Neutrophil (primary cell): ENCODE measurements around the gene C17orf78.
"Not testable (repeated sequence)": the region's sequence is repeated elsewhere in the genome, so short reads cannot be mapped to it uniquely, and the experiment has no call there.

Experiments
- H3K27ac ChIP-seq: fragments of 200-600 bp; sonication (generic); 2 replicates; pipeline ENCODE4 v1.5.1; 2016; ENCODE audit warnings: mild to moderate bottlenecking, moderate library complexity
- H3K27me3 ChIP-seq: fragments of 200-600 bp; sonication (generic); 2 replicates; pipeline ENCODE4 v1.6.0; 2016; ENCODE audit warnings: mild to moderate bottlenecking
- H3K36me3 ChIP-seq: fragments of 200-600 bp; sonication (generic); 2 replicates; pipeline ENCODE4 v1.5.1; 2017
- H3K4me1 ChIP-seq, 2 experiments: fragments of 200-600 bp in 1 of 2; sonication (generic) in 1 of 2; 1 replicate in 1 of 2; 2 replicates in 1 of 2; pipeline versions ENCODE4 v1.5.1 to v1.6.1; 2013 to 2016; ENCODE audit warnings: low read depth in 1 of 2, low read length in 1 of 2, mild to moderate bottlenecking in 1 of 2, moderate library complexity in 1 of 2; ENCODE audit not compliant: control insufficient read depth in 1 of 2, insufficient read depth in 1 of 2
- H3K4me3 ChIP-seq, 2 experiments: fragments of 200-600 bp in 1 of 2; sonication (generic) in 1 of 2; 1 replicate in 1 of 2; 2 replicates in 1 of 2; pipeline ENCODE4 v1.5.1; 2013 to 2016; ENCODE audit warnings: low read depth in 1 of 2, low read length in 1 of 2, mild to moderate bottlenecking in 1 of 2, moderate library complexity in 1 of 2
- H3K9me3 ChIP-seq: fragments of 200-600 bp; sonication (generic); 2 replicates; pipeline ENCODE4 v1.5.1; 2016
- TF ChIP-seq, protein P1 (sequence below): fragments of 200-600 bp; sonication (generic); IDR thresholded peaks from 2 replicates; pipeline ENCODE4 v1.5.1; 2016; ENCODE audit warnings: antibody characterized with exemption

The C17orf78 gene

DNA sequence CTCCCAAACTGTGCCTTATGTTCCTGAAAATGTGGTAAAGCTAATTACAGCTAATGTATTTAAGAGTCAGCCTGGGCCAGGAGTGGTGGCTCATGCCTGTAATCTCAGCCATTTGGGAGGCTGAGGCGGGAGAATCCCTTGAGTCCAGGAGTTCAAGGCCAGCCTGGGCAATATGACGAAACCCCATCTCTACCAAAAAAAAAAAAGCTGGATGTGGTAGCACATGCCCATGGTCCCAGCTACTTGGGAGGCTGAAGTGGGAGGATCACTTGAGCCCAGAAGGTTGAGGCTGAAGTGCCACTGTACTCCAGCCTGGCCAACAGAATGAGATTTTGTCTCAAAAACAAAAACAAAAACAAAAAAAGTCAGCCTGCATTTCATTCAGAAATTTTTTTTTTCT lies 33.2 kb upstream of the C17orf78 start:
- Histone ChIP-seq H3K27ac (no peak overlapping the region), H3K4me3 (no peak overlapping the region), H3K9me3 (no peaks in the 10 kb centered on the region), H3K4me1 (peaks cover 5 to 7% of the 10 kb centered on the region in 2 experiments), H3K27me3 (no peaks in the 10 kb centered on the region), H3K36me3 (no peaks in the 10 kb centered on the region)
- TF ChIP-seq, protein P1, sequence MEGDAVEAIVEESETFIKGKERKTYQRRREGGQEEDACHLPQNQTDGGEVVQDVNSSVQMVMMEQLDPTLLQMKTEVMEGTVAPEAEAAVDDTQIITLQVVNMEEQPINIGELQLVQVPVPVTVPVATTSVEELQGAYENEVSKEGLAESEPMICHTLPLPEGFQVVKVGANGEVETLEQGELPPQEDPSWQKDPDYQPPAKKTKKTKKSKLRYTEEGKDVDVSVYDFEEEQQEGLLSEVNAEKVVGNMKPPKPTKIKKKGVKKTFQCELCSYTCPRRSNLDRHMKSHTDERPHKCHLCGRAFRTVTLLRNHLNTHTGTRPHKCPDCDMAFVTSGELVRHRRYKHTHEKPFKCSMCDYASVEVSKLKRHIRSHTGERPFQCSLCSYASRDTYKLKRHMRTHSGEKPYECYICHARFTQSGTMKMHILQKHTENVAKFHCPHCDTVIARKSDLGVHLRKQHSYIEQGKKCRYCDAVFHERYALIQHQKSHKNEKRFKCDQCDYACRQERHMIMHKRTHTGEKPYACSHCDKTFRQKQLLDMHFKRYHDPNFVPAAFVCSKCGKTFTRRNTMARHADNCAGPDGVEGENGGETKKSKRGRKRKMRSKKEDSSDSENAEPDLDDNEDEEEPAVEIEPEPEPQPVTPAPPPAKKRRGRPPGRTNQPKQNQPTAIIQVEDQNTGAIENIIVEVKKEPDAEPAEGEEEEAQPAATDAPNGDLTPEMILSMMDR, result no peak

DNA sequence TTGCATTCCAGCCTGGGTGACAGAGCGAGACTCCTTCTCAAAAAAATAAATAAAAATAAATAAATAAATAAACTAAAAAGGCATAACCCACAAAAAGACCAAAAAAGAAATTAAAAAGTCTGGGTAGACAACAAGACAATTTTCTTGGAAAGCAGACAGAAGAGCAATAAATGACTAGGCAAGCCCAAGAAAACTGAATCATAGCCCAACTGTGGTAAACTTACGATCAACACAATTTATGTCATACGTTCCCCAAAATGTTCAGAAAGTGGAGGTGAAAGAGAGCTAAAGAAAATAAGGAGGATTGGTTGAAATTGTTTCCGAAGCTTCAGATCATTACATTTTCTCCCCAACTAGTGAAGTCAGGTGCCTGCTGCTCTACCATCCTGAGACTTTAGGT lies 31.3 kb upstream of the C17orf78 start:
- TF ChIP-seq, protein P1, result no peak
- Histone ChIP-seq H3K36me3 (no peaks in the 10 kb centered on the region), H3K4me3 (no peak overlapping the region), H3K27ac (no peak overlapping the region), H3K4me1 (peaks cover 5 to 7% of the 10 kb centered on the region in 2 experiments), H3K9me3 (no peaks in the 10 kb centered on the region), H3K27me3 (no peaks in the 10 kb centered on the region)

DNA sequence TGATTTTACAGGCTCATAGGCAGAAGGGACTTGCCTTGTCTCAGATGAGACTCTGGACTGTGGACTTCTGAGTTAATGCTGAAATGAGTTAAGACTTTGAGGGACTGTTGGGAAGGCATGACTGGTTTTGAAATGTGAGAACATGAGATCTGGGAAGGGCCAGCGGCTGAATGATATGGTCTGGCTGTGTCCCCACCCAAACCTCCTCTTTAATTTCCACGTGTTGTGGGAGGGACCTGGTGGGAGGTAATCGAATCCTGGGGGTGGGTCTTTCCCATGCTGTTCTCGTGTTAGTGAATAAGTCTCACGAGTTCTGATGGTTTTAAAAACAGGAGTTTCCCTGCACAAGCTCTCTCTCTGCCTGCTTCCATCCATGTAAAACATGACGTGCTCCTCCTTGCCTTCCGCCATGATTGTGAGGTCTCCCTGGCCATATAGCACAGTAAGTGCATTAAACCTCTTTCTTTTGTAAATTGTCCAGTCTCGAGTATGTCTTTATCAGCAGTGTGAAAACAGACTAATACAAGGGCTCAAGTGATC lies 28.9 kb upstream of the C17orf78 start:
- not testable (repeated sequence) for H3K4me3 ChIP-seq, H3K27me3 ChIP-seq, H3K36me3 ChIP-seq, H3K9me3 ChIP-seq, H3K27ac ChIP-seq, H3K4me1 ChIP-seq

DNA sequence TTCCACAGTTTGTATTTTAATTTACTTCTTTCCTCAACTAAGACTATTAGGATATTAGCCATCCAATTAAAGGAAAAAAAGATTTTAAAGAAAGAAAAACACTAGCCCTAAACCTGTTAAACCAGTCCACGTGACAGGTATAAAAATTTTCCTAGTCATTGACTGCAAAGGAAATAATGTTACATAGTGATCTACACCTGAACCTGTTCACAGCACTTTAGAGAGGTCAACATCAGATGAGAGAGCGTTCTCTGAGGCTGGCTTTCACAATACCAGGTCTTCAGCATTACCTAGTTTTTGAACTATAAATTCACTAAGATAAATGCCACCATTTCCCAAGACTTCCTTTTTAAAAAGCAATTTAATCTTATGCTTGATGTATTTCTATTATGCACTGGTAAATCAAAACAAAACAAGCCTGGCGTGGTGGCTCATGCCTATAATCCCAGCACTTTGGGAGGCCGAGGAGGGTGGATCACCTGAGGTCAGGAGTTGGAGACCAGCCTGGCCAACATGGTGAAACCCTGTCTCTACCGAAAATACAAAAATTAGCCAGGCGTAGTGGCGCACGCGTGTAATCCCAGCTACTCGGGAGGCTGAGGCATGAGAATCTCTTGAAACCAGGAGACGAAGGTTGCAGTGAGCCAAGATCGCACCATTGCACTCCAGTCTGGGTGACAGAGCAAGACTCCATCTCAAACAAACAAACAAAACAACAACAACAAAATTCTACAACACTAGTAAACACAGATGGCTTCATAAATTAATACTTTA lies 18.8 kb upstream of the C17orf78 start:
- H3K27ac ChIP-seq, H3K9me3 ChIP-seq, H3K36me3 ChIP-seq, H3K27me3 ChIP-seq, H3K4me3 ChIP-seq: not testable (repeated sequence)
- peaks cover 18 to 21% of the 10 kb centered on the region in 2 experiments for H3K4me1 ChIP-seq

DNA sequence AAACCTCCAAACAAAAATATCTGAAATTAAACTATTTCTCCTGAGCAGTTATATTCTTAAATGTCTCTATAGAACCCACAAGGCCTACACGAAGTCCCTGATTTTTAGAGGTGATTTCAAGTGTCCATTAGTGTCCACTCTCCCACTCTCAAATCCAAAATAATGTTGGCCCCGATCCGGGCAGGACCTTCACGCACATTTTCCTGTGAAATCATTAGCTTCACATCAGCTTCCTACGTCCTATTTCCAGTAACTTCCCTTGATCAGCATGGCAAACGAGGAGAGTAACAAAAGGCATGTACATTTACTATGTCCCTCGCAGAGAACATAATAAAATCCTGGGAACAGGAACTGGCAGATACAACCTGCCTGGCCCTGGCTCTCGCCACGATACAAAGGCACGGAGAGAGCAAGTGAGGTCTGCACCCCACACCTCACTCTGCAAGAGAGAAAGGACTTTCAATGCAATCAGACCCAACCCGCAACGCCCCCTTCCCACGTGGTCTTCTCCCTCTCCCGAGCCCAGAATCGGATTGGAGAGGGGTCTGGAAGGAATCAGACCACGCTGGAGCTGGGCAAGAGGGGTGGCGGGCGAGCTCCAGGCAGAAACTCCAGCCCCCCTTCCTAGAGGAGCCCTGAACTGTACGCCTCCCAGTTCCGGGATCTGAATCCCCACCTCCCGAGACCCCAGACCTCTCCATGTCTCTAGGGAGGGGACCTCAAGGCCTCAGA lies 17.5 kb upstream of the C17orf78 start:
- Histone ChIP-seq H3K4me1 (peaks cover 18 to 21% of the 10 kb centered on the region in 2 experiments), H3K27me3 (no peaks in the 10 kb centered on the region), H3K27ac (peak overlapping the region; percentile 60), H3K9me3 (no peaks in the 10 kb centered on the region), H3K36me3 (no peaks in the 10 kb centered on the region), H3K4me3 (peak overlapping the region; percentile 71 to 84)
- TF ChIP-seq, protein P1, result no peak

DNA sequence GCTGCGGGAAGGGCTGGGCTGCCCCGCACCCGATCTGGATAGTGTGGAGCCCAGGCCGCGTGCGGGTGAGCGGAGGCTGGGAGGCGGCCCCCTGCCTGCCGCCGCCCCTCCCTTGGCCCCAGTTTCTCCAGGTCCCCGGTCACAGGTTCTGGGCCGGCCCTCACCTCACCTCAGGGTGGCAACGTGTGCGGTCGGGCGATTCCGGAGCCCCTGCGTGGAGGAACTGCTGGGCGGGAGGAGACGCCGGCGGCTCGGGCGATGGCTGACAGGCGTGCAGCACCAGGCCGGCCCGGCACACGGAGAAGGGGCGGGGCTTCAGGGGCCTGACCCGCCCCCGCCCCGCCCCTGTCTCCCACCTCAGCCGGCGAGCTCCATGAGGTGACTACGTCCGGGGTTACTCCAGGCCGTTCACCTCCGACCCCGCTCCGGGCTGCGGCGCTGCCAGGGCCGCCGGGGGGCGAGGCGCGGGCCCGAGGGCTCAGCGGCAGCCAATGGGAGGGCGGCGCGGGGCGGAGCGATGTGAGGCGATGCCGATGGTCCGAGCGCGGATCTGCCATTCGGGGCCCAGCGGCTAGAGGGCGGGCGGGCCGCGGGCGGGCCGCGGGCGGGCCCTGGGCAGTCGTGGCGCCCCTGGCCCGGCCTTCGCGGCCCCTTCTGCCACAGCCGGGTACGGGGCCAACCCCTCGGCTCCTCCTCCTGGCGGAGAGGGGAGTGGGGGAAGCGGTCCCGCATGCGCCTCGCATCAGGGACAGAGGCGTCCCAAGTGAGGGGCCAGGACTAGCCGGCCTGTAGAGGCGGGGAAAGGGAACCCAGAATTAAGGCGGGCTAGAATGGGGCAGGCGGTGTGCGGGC lies 16.7 kb upstream of the C17orf78 start:
- Histone ChIP-seq H3K27me3 (no peaks in the 10 kb centered on the region), H3K4me1 (peaks cover 18 to 21% of the 10 kb centered on the region in 2 experiments), H3K4me3 (peak overlapping the region; percentile 71 to 84), H3K36me3 (no peaks in the 10 kb centered on the region), H3K27ac (peak overlapping the region; percentile 60), H3K9me3 (no peaks in the 10 kb centered on the region)
- TF ChIP-seq, protein P1, result peak; percentile 75
